ENCODE data around the gene NR5A2.

NR5A2 gene

DNA sequence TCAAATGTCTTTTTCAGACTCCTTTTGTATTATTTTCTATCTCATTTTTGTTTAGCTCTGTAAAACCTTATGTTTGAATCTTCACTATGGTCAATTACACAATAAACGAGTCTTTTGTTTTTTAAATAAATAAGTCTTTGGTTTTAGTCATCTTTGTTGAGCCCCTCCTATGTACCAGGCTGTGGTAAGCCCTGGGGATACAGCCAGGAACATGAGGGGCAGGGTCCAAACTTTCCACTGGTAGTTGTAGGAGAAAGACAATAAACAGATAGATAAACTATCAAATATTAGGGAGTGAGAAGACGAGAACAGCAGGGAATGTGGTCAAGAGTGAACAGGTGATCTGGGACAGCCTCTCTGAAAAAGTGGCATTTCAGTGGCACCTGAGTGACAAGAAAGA lies 195.7 kb downstream of the NR5A2 start:
- Histone ChIP-seq H3K27ac (ENCODE audit: low read depth, low read length) (no peak overlapping the region), H3K27me3 (ENCODE audit: control insufficient read depth in 5 of 5, insufficient read depth in 4 of 5, low read length in 5 of 5) (peaks cover 0 to 3% (median 0%) of the 10 kb centered on the region in 5 donors), H3K9me3 (ENCODE audit: control insufficient read depth in 5 of 5, low read length in 5 of 5) (peaks cover 0 to 2% (median 0%) of the 10 kb centered on the region in 5 donors), H3K9ac (ENCODE audit: low read length in 5 of 5) (no peak overlapping the region), H3K36me3 (ENCODE audit: control insufficient read depth in 5 of 5, insufficient read depth in 5 of 5, low read length in 5 of 5) (no peaks in the 10 kb centered on the region), H3K4me1 (ENCODE audit: control insufficient read depth in 5 of 5, insufficient read depth in 5 of 5, low read length in 5 of 5) (peaks cover 0 to 20% (median 3%) of the 10 kb centered on the region in 5 donors), H3K4me3 (ENCODE audit: low read depth in 1 of 5, low read length in 5 of 5) (no peak overlapping the region)

DNA sequence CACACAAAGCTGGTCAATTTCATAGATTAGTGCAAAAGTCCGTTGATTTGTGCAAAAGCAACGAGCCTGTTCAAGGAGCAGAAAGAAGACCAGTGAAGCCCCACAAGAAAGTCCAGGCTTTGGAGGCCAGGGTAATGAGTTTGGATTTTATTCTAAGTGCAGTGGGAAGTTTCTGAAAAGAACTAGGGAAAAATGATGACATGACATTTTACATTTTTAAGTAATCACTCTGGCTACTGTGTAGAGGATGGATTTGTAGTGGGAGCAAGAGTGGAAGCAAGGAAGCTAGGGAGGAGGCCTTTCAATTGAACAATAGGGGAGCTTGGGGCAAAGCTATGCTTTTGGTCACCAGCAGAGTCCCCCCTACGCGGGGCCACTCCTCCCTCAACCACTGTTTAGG lies 196.1 kb downstream of the NR5A2 start:
- Histone ChIP-seq H3K9me3 (ENCODE audit: control insufficient read depth in 5 of 5, low read length in 5 of 5) (peaks cover 0 to 2% (median 0%) of the 10 kb centered on the region in 5 donors), H3K4me1 (ENCODE audit: control insufficient read depth in 5 of 5, insufficient read depth in 5 of 5, low read length in 5 of 5) (peaks cover 0 to 20% (median 3%) of the 10 kb centered on the region in 5 donors), H3K9ac (ENCODE audit: low read length in 5 of 5) (no peak overlapping the region), H3K4me3 (ENCODE audit: low read depth in 1 of 5, low read length in 5 of 5) (no peak overlapping the region), H3K27me3 (ENCODE audit: control insufficient read depth in 5 of 5, insufficient read depth in 4 of 5, low read length in 5 of 5) (peaks cover 0 to 3% (median 0%) of the 10 kb centered on the region in 5 donors), H3K27ac (ENCODE audit: low read depth, low read length) (no peak overlapping the region), H3K36me3 (ENCODE audit: control insufficient read depth in 5 of 5, insufficient read depth in 5 of 5, low read length in 5 of 5) (no peaks in the 10 kb centered on the region)

DNA sequence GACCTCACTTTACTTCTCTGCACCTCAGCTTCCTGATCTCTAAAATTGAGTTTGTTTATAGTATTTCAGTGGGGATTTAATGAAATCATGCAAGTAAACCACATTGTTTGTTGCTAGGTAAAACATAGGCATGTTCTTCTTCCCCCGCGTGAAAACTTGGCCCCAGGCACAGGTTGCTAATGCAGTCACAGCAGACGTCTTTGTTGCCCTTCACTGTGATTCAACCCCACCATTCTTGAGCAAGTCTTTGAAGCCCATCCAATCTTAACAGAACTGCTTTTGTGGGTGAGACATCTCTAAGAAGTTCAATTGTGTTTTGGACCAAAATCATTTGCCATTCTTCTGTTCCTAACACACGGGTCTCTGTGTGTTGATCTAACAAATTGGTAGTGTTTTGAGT lies 196.8 kb downstream of the NR5A2 start:
- no peak overlapping the region for H3K27ac ChIP-seq (ENCODE audit: low read depth, low read length)
- peaks cover 0 to 3% (median 0%) of the 10 kb centered on the region in 5 donors for H3K27me3 ChIP-seq (ENCODE audit: control insufficient read depth in 5 of 5, insufficient read depth in 4 of 5, low read length in 5 of 5)
- H3K36me3 ChIP-seq (ENCODE audit: control insufficient read depth in 5 of 5, insufficient read depth in 5 of 5, low read length in 5 of 5), result no peaks in the 10 kb centered on the region
- H3K4me1 ChIP-seq (ENCODE audit: control insufficient read depth in 5 of 5, insufficient read depth in 5 of 5, low read length in 5 of 5), result peaks cover 0 to 20% (median 3%) of the 10 kb centered on the region in 5 donors
- no peak overlapping the region for H3K4me3 ChIP-seq (ENCODE audit: low read depth in 1 of 5, low read length in 5 of 5)
- no peak overlapping the region for H3K9ac ChIP-seq (ENCODE audit: low read length in 5 of 5)
- peaks cover 0 to 2% (median 0%) of the 10 kb centered on the region in 5 donors for H3K9me3 ChIP-seq (ENCODE audit: control insufficient read depth in 5 of 5, low read length in 5 of 5)

DNA sequence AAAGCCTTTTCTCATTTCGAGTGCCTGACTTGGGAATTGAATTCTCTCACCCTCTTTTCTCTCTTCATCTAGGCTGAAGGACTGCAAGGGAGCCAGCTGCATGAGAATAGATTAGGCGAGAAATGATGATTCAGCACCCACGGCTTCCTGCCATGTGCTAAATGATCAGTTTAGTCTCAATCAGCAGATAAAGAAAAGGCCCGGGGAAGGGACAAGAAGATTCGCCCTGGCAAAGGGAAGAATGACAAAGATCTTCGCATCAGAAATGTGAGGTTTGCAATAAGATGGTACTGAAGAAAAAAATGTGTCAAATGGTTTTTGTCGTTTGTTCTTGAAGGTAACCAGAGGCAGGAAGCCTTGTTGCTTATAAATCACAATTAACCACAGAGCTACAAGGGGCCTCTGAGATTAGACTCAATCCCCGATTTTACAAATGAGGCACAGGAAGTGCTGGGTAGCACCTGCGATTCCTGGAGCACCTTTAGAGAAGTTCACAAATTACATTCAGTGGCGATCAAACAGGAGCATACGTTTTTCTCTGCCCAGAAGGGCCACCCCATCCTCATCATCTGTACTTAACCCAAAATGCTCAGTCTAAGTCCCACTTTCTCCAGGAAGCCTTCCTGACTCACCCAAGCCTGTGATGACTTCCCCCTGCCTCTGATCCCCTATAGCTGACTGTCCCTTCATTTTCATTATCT lies 198.9 kb downstream of the NR5A2 start:
- Histone ChIP-seq H3K27me3 (ENCODE audit: control insufficient read depth in 5 of 5, insufficient read depth in 4 of 5, low read length in 5 of 5) (peaks cover 0 to 3% (median 0%) of the 10 kb centered on the region in 5 donors), H3K4me1 (ENCODE audit: control insufficient read depth in 5 of 5, insufficient read depth in 5 of 5, low read length in 5 of 5) (peaks cover 0 to 22% (median 3%) of the 10 kb centered on the region in 5 donors), H3K27ac (ENCODE audit: low read depth, low read length) (no peak overlapping the region)

DNA sequence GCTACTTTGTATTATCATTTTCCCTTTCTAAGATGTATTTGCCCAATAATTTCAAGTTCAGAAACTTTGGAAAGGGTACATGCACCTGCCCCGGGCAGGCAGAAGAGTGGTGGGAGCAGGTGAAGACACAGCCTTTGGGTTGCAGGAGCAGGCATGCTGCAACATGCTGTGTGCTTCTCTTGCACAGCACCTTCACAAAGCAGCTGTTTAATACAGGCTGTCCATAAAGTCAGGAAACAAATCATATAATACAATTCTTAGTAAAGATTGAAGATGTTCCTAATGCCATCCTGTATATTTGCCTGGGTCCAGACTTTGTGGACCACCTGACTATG lies 199.4 kb downstream of the NR5A2 start:
- no peak overlapping the region for H3K9ac ChIP-seq (ENCODE audit: low read length in 5 of 5)
- peaks cover 0 to 2% (median 0%) of the 10 kb centered on the region in 5 donors for H3K9me3 ChIP-seq (ENCODE audit: control insufficient read depth in 5 of 5, low read length in 5 of 5)
- H3K36me3 ChIP-seq (ENCODE audit: control insufficient read depth in 5 of 5, insufficient read depth in 5 of 5, low read length in 5 of 5), result no peaks in the 10 kb centered on the region
- peaks cover 0 to 3% (median 0%) of the 10 kb centered on the region in 5 donors for H3K27me3 ChIP-seq (ENCODE audit: control insufficient read depth in 5 of 5, insufficient read depth in 4 of 5, low read length in 5 of 5)
- no peak overlapping the region for H3K27ac ChIP-seq (ENCODE audit: low read depth, low read length)
- H3K4me1 ChIP-seq (ENCODE audit: control insufficient read depth in 5 of 5, insufficient read depth in 5 of 5, low read length in 5 of 5), result peaks cover 0 to 24% (median 3%) of the 10 kb centered on the region in 5 donors
- H3K4me3 ChIP-seq (ENCODE audit: low read depth in 1 of 5, low read length in 5 of 5), result no peak overlapping the region

More for the DNA sequence above, 198.9 kb downstream of the NR5A2 start:
- no peak overlapping the region for H3K4me3 ChIP-seq (ENCODE audit: low read depth in 1 of 5, low read length in 5 of 5)
- no peak overlapping the region for H3K9ac ChIP-seq (ENCODE audit: low read length in 5 of 5)
- peaks cover 0 to 2% (median 0%) of the 10 kb centered on the region in 5 donors for H3K9me3 ChIP-seq (ENCODE audit: control insufficient read depth in 5 of 5, low read length in 5 of 5)
- no peaks in the 10 kb centered on the region for H3K36me3 ChIP-seq (ENCODE audit: control insufficient read depth in 5 of 5, insufficient read depth in 5 of 5, low read length in 5 of 5)
